Measurements from ENCODE around the gene FRAS1.
"Not testable (repeated sequence)": the region's sequence is repeated elsewhere in the genome, so short reads cannot be mapped to it uniquely, and the experiment has no call there.

Gene FRAS1

GRCh38 chr4:78125834-78126331 lies 68.8 kb downstream of the FRAS1 start:
- not testable (repeated sequence) for DNase-seq

GRCh38 chr4:78129383-78130108 lies 72.4 kb downstream of the FRAS1 start:
- no peak for DNase-seq

GRCh38 chr4:78131403-78131802 lies 74.3 kb downstream of the FRAS1 start:
- no peak for DNase-seq

GRCh38 chr4:78136109-78137081 lies 79.3 kb downstream of the FRAS1 start:
- no peak for DNase-seq

GRCh38 chr4:78137532-78137931 lies 80.4 kb downstream of the FRAS1 start:
- DNase-seq, result no peak

GRCh38 chr4:78138252-78138651 lies 81.1 kb downstream of the FRAS1 start:
- DNase-seq, result no peak

GRCh38 chr4:78143634-78144033 lies 86.5 kb downstream of the FRAS1 start:
- DNase-seq, result no peak

- no peak for DNase-seq
Measured at GRCh38 chr4:78145008-78145407, 87.9 kb downstream of the FRAS1 start.

- DNase-seq, result no peak
Measured at GRCh38 chr4:78145622-78146021, 88.5 kb downstream of the FRAS1 start.

- no peak for DNase-seq
Measured at GRCh38 chr4:78149751-78150542, 92.8 kb downstream of the FRAS1 start.

GRCh38 chr4:78150543-78150864 lies 93.4 kb downstream of the FRAS1 start:
- no peak for DNase-seq

- DNase-seq, result no peak
Measured at GRCh38 chr4:78152795-78153194, 95.7 kb downstream of the FRAS1 start.

GRCh38 chr4:78154972-78155590 lies 98.0 kb downstream of the FRAS1 start:
- DNase-seq, result no peak

GRCh38 chr4:78155616-78156105 lies 98.5 kb downstream of the FRAS1 start:
- DNase-seq, result no peak

- DNase-seq, result no peak
Measured at GRCh38 chr4:78156520-78156919, 99.4 kb downstream of the FRAS1 start.

- DNase-seq, result no peak
Measured at GRCh38 chr4:78162342-78162741, 105.2 kb downstream of the FRAS1 start.

- no peak for DNase-seq
Measured at GRCh38 chr4:78162821-78163220, 105.7 kb downstream of the FRAS1 start.

- no peak for DNase-seq
Measured at GRCh38 chr4:78165758-78166157, 108.6 kb downstream of the FRAS1 start.

GRCh38 chr4:78166622-78167021 lies 109.5 kb downstream of the FRAS1 start:
- peak; percentile 2 for DNase-seq

- no peak for DNase-seq
Measured at GRCh38 chr4:78167510-78167909, 110.4 kb downstream of the FRAS1 start.

GRCh38 chr4:78168029-78168428 lies 110.9 kb downstream of the FRAS1 start:
- no peak for DNase-seq

GRCh38 chr4:78169728-78170127 lies 112.6 kb downstream of the FRAS1 start:
- no peak for DNase-seq
